ENCODE results near the gene TMEM269. TPM values are rescaled to one million over a fixed set of nuclear protein-coding genes. Genes with fewer than 3 reads are reported as not detected.

The TMEM269 gene
- total and polyA plus RNA-seq, 9 of the 15 experiments (the other 6 are each of a cell fraction or from before 2014, with no cell fraction given), result 0.09 to 0.49 (median 0.21) TPM

GRCh38 chr1:42834803-42835202 lies 50.0 kb downstream of the TMEM269 start:
- peaks cover 6% of the 10 kb centered on the region for H4K20me1 ChIP-seq (replicated peaks; ENCODE audit: control insufficient read depth, insufficient read depth, low read length)
- ChIA-PET POLR2A (interaction anchor here (2.1 to 10.7 kb wide), 3 partner anchors 9 to 14 kb away, joined by 4 to 94 read pairs (median 38); partner anchors contain the start of gene ZNF691), CTCF (ENCODE audit: low intra/inter-chr PET ratio) (no interaction called here)
- H3K27me3 ChIP-seq (ENCODE audit: control insufficient read depth in 2 of 2, insufficient read depth in 2 of 2, low read length in 2 of 2), result no peaks in the 10 kb centered on the region
- in situ Hi-C loops (cut with MboI) (no loop called here), intact Hi-C loops (cut with micrococcal nuclease) (no loop called here)
- peaks cover 20 to 33% of the 10 kb centered on the region in 2 experiments; a peak in 4 of 5 replicates for H3K4me1 ChIP-seq (replicated peaks in 1 of 2; ENCODE audit: control insufficient read depth in 2 of 2, insufficient read depth in 2 of 2, low read length in 2 of 2)
- no TSS peak for BruUV-seq (replicated peaks)
- WGBS (ENCODE audit: insufficient coverage, low coverage, missing lambda C conversion rate), result 72% methylated on average over 5 of the region's 5 CpGs
- H2AFZ ChIP-seq (ENCODE audit: low read depth, low read length), result no peak overlapping the region
- no peak overlapping the region for H3K4me2 ChIP-seq (ENCODE audit: insufficient read depth, low read length)
- TF ChIP-seq ZNF644 (tag; IDR thresholded peaks at IDR 0.05; ENCODE audit: low read depth) (no peak), CCAR2 (IDR thresholded peaks at IDR 0.05; ENCODE audit: low read depth, low read length) (no peak), FOXK2 (conservative IDR thresholded peaks at IDR 0.05 in 1 of 2, IDR thresholded peaks at IDR 0.05 in 1 of 2; ENCODE audit: low read depth in 2 of 2) (no peak), POLR3G (IDR thresholded peaks at IDR 0.05; ENCODE audit: extremely low read depth, insufficient read length, insufficient replicate concordance) (no peak), MCM3 (IDR thresholded peaks at IDR 0.05) (no peak)
- TF ChIP-seq, protein P1, sequence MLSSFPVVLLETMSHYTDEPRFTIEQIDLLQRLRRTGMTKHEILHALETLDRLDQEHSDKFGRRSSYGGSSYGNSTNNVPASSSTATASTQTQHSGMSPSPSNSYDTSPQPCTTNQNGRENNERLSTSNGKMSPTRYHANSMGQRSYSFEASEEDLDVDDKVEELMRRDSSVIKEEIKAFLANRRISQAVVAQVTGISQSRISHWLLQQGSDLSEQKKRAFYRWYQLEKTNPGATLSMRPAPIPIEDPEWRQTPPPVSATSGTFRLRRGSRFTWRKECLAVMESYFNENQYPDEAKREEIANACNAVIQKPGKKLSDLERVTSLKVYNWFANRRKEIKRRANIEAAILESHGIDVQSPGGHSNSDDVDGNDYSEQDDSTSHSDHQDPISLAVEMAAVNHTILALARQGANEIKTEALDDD (IDR thresholded peaks at IDR 0.05), result no peak
- no peak for DNase-seq (ENCODE audit: extremely low read depth in 1 of 4, low spot score in 3 of 4)
- ATAC-seq, result no peak
- no peak overlapping the region for H3K27ac ChIP-seq (ENCODE audit: extremely low read depth, low read depth, low read length)
- peaks cover 82% of the 10 kb centered on the region for H3K36me3 ChIP-seq (ENCODE audit: control insufficient read depth, insufficient read depth, low read length)
- FAIRE-seq, result no peak
- no peak overlapping the region for H3K9ac ChIP-seq (ENCODE audit: insufficient read depth in 1 of 2, low read depth in 2 of 2, low read length in 2 of 2)
- no peak overlapping the region for H3K4me3 ChIP-seq
- H3K9me3 ChIP-seq (replicated peaks; ENCODE audit: control insufficient read depth, insufficient read depth, low read depth, low read length), result no peaks in the 10 kb centered on the region
- H3K9me1 ChIP-seq (ENCODE audit: control insufficient read depth, insufficient read depth, low read length), result peaks cover 11% of the 10 kb centered on the region
- peaks cover 29% of the 10 kb centered on the region for H3K79me2 ChIP-seq (ENCODE audit: control insufficient read depth, insufficient read depth, low read length)
